Smooth muscle cell (in vitro differentiated cells): ENCODE data around the gene ARG2. TPM values are rescaled to one million over a fixed set of nuclear protein-coding genes. Genes with fewer than 3 reads are reported as not detected.

ENCODE experiments used
- DNase-seq: peaks from one replicate; lab custom pipeline; 2025; ENCODE audit not compliant: unreplicated experiment; lab: John Stamatoyannopoulos, UW
- H2AFZ ChIP-seq: fragments of 200-600 bp; sonication (generic); 2 replicates; pipeline ENCODE4 v1.6.0; 2016; ENCODE audit warnings: antibody characterized with exemption, low read depth, mild to moderate bottlenecking
- H3F3A ChIP-seq: fragments of 200-600 bp; sonication (generic); 2 replicates; pipeline ENCODE4 v1.6.0; 2017; ENCODE audit warnings: antibody characterized with exemption, low read depth
- H3K27ac ChIP-seq: fragments of 200-600 bp; sonication (generic); 2 replicates; pipeline ENCODE4 v1.5.1; 2016; ENCODE audit warnings: low read depth, mild to moderate bottlenecking
- H3K27me3 ChIP-seq: fragments of 200-600 bp; sonication (generic); 2 replicates; pipeline ENCODE4 v1.6.1; 2016; ENCODE audit warnings: low read depth, mild to moderate bottlenecking
- H3K36me3 ChIP-seq: fragments of 200-600 bp; sonication (generic); 2 replicates; pipeline ENCODE4 v1.5.1; 2016; ENCODE audit warnings: low read depth
- H3K4me1 ChIP-seq: fragments of 200-600 bp; sonication (generic); 2 replicates; pipeline ENCODE4 v1.5.1; 2016; ENCODE audit warnings: low read depth
- H3K4me2 ChIP-seq: fragments of 200-600 bp; sonication (generic); 2 replicates; pipeline ENCODE4 v1.6.0; 2016; ENCODE audit warnings: mild to moderate bottlenecking
- H3K4me3 ChIP-seq: fragments of 200-600 bp; sonication (generic); 2 replicates; pipeline ENCODE4 v1.5.1; 2016; ENCODE audit warnings: mild to moderate bottlenecking
- H3K79me2 ChIP-seq: fragments of 200-600 bp; sonication (generic); 2 replicates; pipeline ENCODE4 v1.6.0; 2016; ENCODE audit warnings: low read depth, mild to moderate bottlenecking
- H3K9ac ChIP-seq: fragments of 200-600 bp; sonication (generic); 2 replicates; pipeline ENCODE4 v1.6.0; 2016; ENCODE audit warnings: low read depth
- H3K9me3 ChIP-seq: fragments of 200-600 bp; sonication (generic); replicated peaks from 2 replicates; pipeline ENCODE4 v1.5.1; 2016; ENCODE audit warnings: low read depth
- H4K20me1 ChIP-seq: fragments of 200-600 bp; sonication (generic); 2 replicates; pipeline ENCODE4 v1.6.0; 2016; ENCODE audit warnings: low read depth
- WGBS: methylation state at CpG from one replicate; pipeline ENCODE4 v1.1.7; 2016; ENCODE audit warnings: low lambda C conversion rate; 5-methylcytosine and 5-hydroxymethylcytosine counted together
- polyA plus RNA-seq: library from polyadenylated mRNA; unstranded; fragments of >200 nt; fragmentation: Nextera tagmentation; extraction: Ambion mirVana; gene quantifications from 2 replicates; pipeline ENCODE4 v1.2.1, GENCODE V29; 2016
- total RNA-seq: library from RNA; depleted of rRNA; stranded (reverse); fragments of >200 nt; gene quantifications from 2 replicates; pipeline ENCODE4 v1.2.3, GENCODE V29; 2014
- TF ChIP-seq, protein P1 (sequence below): fragments of 200-600 bp; sonication (generic); IDR thresholded peaks from 2 replicates; pipeline ENCODE4 v1.5.1; 2017; ENCODE audit warnings: borderline replicate concordance, mild to moderate bottlenecking, antibody characterized with exemption; ENCODE audit not compliant: insufficient read depth, poor library complexity, severe bottlenecking

ARG2 gene
- total and polyA plus RNA-seq, 2 experiments from 2014 or later: 11.3 to 18.5 TPM

DNA sequence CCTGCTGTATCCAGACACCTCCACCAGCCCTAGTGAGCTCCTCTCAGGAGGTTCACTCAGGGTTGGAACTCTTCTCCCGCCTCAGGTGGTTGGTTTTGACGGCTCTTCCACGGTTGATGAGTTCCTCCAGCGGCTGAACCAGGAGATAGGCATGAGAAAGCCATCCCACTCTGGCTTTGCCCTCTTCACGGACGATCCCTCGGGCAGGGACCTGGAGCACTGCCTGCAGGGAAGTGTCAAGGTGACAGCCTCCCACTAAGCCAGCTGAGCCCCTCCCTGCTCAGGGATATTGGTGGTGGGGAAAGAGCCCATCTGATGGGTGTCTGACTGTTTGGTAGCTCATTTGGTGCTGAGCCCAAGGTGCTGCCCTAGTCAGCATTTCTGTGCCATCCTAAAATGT, 40.1 kb upstream of the ARG2 start:
- no peak overlapping the region for H3K27ac ChIP-seq
- WGBS: 94% methylated on average over 7 of the region's 7 CpGs

DNA sequence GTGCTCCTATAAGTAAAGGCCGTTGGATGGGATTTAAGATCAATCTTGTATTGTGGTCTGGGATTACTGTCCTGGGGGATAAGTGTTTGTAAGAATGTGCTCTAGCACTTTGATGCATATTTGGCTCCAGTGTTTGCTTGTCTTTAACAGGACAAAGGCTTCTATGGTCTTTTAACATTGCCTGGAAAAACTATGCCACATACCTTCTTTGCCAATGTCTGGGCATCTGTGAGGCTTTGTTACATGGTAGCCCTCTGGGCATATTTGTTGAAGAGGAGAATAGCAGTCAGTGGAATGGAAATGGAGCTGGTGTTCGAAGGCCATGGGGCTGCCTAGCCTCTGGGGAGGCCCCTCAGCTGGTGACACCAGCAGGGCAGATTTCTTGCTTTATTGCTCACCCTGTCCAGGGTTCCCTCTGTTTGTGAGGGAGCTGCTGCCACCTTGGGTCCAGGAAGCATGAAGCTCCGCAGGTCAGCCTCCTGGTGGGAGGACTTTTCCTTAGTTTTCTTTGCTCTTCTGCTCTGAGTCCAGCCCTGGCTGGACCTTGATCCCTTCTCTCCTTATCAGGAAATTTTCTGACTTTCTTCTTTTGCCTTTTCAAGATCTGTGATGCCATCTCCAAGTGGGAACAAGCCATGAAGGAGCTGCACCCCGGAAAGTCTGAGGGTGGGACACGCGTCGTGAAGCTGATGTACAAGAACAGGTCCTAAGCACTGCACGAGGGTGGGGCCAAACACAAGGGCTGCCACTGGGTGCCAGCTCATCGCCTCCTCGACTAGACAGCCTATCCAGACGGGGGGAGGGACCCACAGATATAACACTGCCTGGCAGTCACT, 39.2 kb upstream of the ARG2 start:
- Histone ChIP-seq H3F3A (no peaks in the 10 kb centered on the region), H3K27me3 (no peaks in the 10 kb centered on the region), H2AFZ (no peak overlapping the region), H3K4me3 (no peak overlapping the region), H3K36me3 (no peaks in the 10 kb centered on the region), H3K4me1 (no peaks in the 10 kb centered on the region), H3K9ac (no peak overlapping the region), H3K9me3 (no peaks in the 10 kb centered on the region), H3K27ac (no peak overlapping the region), H4K20me1 (no peaks in the 10 kb centered on the region), H3K79me2 (no peaks in the 10 kb centered on the region), H3K4me2 (no peak overlapping the region)
- no peak for DNase-seq
- TF ChIP-seq, protein P1, sequence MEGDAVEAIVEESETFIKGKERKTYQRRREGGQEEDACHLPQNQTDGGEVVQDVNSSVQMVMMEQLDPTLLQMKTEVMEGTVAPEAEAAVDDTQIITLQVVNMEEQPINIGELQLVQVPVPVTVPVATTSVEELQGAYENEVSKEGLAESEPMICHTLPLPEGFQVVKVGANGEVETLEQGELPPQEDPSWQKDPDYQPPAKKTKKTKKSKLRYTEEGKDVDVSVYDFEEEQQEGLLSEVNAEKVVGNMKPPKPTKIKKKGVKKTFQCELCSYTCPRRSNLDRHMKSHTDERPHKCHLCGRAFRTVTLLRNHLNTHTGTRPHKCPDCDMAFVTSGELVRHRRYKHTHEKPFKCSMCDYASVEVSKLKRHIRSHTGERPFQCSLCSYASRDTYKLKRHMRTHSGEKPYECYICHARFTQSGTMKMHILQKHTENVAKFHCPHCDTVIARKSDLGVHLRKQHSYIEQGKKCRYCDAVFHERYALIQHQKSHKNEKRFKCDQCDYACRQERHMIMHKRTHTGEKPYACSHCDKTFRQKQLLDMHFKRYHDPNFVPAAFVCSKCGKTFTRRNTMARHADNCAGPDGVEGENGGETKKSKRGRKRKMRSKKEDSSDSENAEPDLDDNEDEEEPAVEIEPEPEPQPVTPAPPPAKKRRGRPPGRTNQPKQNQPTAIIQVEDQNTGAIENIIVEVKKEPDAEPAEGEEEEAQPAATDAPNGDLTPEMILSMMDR: no peak
- 90% methylated on average over 9 of the region's 11 CpGs for WGBS

More for the DNA sequence above, 40.1 kb upstream of the ARG2 start:
- no peak overlapping the region for H3K9ac ChIP-seq
- no peaks in the 10 kb centered on the region for H4K20me1 ChIP-seq
- no peaks in the 10 kb centered on the region for H3K9me3 ChIP-seq
- H3K4me1 ChIP-seq: no peaks in the 10 kb centered on the region
- no peak overlapping the region for H3K4me3 ChIP-seq
- H3F3A ChIP-seq: no peaks in the 10 kb centered on the region
- H3K36me3 ChIP-seq: no peaks in the 10 kb centered on the region
- TF ChIP-seq, protein P1: no peak
- no peaks in the 10 kb centered on the region for H3K79me2 ChIP-seq
- no peaks in the 10 kb centered on the region for H3K27me3 ChIP-seq
- no peak overlapping the region for H3K4me2 ChIP-seq
- DNase-seq: no peak
- no peak overlapping the region for H2AFZ ChIP-seq

DNA sequence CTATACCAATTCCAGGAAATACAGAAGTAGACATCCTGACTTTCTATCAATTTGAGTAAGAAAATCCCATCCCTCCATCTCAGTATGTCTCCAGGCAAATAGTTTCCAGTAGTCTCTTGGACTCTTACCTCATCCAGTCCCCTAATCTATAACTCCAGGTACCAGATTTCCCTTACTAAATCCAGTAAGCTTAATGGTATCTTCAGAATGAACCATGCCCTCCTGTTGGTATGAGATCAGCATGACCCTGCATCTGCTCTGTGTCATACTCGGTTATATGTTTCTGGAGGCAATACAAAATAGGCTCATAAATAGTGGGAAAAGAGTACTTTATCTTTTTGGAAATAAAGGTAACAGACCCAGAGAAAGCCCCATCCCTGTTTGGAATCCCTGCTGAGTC, 38.1 kb upstream of the ARG2 start:
- no peaks in the 10 kb centered on the region for H3K4me1 ChIP-seq
- DNase-seq: no peak
- H3K4me2 ChIP-seq: no peak overlapping the region
- no peaks in the 10 kb centered on the region for H3K79me2 ChIP-seq
- no peaks in the 10 kb centered on the region for H3K36me3 ChIP-seq
- no peak overlapping the region for H3K4me3 ChIP-seq
- no peaks in the 10 kb centered on the region for H3K9me3 ChIP-seq
- no peak overlapping the region for H2AFZ ChIP-seq
- no peak overlapping the region for H3K27ac ChIP-seq
- 76% methylated on average over 1 of the region's 1 CpG for WGBS
- H3K27me3 ChIP-seq: no peaks in the 10 kb centered on the region
- TF ChIP-seq, protein P1: no peak
- no peaks in the 10 kb centered on the region for H3F3A ChIP-seq
- H4K20me1 ChIP-seq: no peaks in the 10 kb centered on the region
- H3K9ac ChIP-seq: no peak overlapping the region

- H3K9ac ChIP-seq: no peak overlapping the region
- no peaks in the 10 kb centered on the region for H3K27me3 ChIP-seq
- no peaks in the 10 kb centered on the region for H3F3A ChIP-seq
- no peaks in the 10 kb centered on the region for H3K79me2 ChIP-seq
- H3K4me1 ChIP-seq: no peaks in the 10 kb centered on the region
- H3K4me2 ChIP-seq: no peak overlapping the region
- WGBS: 88% methylated on average over 7 of the region's 7 CpGs
- TF ChIP-seq, protein P1: no peak
- no peak overlapping the region for H2AFZ ChIP-seq
- no peak overlapping the region for H3K4me3 ChIP-seq
- H3K27ac ChIP-seq: no peak overlapping the region
- H3K36me3 ChIP-seq: no peaks in the 10 kb centered on the region
- no peaks in the 10 kb centered on the region for H3K9me3 ChIP-seq
- no peak for DNase-seq
- no peaks in the 10 kb centered on the region for H4K20me1 ChIP-seq
These were observed 37.7 kb upstream of the ARG2 start for GRCh38 chr14:67582061-67582460.
